ENCODE results near the gene DENND2D.

DNA sequence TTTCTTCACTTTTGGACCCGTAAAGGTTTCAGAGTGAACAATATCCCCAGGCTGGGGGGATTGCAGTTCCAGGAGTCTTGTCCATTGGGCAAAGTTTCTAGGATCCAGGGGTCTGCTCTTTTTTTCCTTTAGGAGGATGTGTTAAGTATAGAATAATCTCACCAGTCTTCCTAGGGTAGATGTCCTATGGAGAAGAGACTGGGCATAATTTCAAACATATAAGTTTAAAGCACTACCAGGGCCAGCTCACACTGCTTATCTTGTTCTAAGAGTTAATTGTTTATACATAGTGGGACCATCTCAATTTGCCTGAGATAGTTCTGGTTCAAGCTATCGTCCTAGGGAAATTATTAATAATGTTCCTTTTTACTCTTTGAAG is 28.3 kb upstream of the DENND2D start:
- TF ChIP-seq, protein P1, sequence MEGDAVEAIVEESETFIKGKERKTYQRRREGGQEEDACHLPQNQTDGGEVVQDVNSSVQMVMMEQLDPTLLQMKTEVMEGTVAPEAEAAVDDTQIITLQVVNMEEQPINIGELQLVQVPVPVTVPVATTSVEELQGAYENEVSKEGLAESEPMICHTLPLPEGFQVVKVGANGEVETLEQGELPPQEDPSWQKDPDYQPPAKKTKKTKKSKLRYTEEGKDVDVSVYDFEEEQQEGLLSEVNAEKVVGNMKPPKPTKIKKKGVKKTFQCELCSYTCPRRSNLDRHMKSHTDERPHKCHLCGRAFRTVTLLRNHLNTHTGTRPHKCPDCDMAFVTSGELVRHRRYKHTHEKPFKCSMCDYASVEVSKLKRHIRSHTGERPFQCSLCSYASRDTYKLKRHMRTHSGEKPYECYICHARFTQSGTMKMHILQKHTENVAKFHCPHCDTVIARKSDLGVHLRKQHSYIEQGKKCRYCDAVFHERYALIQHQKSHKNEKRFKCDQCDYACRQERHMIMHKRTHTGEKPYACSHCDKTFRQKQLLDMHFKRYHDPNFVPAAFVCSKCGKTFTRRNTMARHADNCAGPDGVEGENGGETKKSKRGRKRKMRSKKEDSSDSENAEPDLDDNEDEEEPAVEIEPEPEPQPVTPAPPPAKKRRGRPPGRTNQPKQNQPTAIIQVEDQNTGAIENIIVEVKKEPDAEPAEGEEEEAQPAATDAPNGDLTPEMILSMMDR (IDR thresholded peaks at IDR 0.05): no peak
- no peak for TF ChIP-seq POLR2A (IDR thresholded peaks at IDR 0.05)
- TF ChIP-seq POLR2AphosphoS5 (IDR thresholded peaks at IDR 0.05): no peak
